ENCODE measurements around the gene CLIP2. TPM values are rescaled to one million over a fixed set of nuclear protein-coding genes. Genes with fewer than 3 reads are reported as not detected.

The CLIP2 gene
- total and polyA plus RNA-seq, 2 of the 8 experiments (the other 6 are each of a cell fraction or from before 2014, with no cell fraction given), result 8.3 to 41.5 TPM

GRCh38 chr7:74271742-74272141, 17.5 kb upstream of the CLIP2 start (continued):
- TF ChIP-seq, protein P1, sequence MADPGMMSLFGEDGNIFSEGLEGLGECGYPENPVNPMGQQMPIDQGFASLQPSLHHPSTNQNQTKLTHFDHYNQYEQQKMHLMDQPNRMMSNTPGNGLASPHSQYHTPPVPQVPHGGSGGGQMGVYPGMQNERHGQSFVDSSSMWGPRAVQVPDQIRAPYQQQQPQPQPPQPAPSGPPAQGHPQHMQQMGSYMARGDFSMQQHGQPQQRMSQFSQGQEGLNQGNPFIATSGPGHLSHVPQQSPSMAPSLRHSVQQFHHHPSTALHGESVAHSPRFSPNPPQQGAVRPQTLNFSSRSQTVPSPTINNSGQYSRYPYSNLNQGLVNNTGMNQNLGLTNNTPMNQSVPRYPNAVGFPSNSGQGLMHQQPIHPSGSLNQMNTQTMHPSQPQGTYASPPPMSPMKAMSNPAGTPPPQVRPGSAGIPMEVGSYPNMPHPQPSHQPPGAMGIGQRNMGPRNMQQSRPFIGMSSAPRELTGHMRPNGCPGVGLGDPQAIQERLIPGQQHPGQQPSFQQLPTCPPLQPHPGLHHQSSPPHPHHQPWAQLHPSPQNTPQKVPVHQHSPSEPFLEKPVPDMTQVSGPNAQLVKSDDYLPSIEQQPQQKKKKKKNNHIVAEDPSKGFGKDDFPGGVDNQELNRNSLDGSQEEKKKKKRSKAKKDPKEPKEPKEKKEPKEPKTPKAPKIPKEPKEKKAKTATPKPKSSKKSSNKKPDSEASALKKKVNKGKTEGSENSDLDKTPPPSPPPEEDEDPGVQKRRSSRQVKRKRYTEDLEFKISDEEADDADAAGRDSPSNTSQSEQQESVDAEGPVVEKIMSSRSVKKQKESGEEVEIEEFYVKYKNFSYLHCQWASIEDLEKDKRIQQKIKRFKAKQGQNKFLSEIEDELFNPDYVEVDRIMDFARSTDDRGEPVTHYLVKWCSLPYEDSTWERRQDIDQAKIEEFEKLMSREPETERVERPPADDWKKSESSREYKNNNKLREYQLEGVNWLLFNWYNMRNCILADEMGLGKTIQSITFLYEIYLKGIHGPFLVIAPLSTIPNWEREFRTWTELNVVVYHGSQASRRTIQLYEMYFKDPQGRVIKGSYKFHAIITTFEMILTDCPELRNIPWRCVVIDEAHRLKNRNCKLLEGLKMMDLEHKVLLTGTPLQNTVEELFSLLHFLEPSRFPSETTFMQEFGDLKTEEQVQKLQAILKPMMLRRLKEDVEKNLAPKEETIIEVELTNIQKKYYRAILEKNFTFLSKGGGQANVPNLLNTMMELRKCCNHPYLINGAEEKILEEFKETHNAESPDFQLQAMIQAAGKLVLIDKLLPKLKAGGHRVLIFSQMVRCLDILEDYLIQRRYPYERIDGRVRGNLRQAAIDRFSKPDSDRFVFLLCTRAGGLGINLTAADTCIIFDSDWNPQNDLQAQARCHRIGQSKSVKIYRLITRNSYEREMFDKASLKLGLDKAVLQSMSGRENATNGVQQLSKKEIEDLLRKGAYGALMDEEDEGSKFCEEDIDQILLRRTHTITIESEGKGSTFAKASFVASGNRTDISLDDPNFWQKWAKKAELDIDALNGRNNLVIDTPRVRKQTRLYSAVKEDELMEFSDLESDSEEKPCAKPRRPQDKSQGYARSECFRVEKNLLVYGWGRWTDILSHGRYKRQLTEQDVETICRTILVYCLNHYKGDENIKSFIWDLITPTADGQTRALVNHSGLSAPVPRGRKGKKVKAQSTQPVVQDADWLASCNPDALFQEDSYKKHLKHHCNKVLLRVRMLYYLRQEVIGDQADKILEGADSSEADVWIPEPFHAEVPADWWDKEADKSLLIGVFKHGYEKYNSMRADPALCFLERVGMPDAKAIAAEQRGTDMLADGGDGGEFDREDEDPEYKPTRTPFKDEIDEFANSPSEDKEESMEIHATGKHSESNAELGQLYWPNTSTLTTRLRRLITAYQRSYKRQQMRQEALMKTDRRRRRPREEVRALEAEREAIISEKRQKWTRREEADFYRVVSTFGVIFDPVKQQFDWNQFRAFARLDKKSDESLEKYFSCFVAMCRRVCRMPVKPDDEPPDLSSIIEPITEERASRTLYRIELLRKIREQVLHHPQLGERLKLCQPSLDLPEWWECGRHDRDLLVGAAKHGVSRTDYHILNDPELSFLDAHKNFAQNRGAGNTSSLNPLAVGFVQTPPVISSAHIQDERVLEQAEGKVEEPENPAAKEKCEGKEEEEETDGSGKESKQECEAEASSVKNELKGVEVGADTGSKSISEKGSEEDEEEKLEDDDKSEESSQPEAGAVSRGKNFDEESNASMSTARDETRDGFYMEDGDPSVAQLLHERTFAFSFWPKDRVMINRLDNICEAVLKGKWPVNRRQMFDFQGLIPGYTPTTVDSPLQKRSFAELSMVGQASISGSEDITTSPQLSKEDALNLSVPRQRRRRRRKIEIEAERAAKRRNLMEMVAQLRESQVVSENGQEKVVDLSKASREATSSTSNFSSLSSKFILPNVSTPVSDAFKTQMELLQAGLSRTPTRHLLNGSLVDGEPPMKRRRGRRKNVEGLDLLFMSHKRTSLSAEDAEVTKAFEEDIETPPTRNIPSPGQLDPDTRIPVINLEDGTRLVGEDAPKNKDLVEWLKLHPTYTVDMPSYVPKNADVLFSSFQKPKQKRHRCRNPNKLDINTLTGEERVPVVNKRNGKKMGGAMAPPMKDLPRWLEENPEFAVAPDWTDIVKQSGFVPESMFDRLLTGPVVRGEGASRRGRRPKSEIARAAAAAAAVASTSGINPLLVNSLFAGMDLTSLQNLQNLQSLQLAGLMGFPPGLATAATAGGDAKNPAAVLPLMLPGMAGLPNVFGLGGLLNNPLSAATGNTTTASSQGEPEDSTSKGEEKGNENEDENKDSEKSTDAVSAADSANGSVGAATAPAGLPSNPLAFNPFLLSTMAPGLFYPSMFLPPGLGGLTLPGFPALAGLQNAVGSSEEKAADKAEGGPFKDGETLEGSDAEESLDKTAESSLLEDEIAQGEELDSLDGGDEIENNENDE (IDR thresholded peaks at IDR 0.05; ENCODE audit: insufficient replicate concordance, low read length), result no peak
- TF ChIP-seq E2F6 (IDR thresholded peaks at IDR 0.05) (no peak), TAF1 (IDR thresholded peaks at IDR 0.05; ENCODE audit: low read depth, low read length) (no peak), TAF7 (optimal IDR thresholded peaks at IDR 0.05; ENCODE audit: borderline replicate concordance, low read depth, low read length) (no peak), CBX8 (IDR thresholded peaks at IDR 0.05; ENCODE audit: borderline replicate concordance, low read depth, low read length) (no peak), RAD21 (IDR thresholded peaks at IDR 0.05 in 1 of 2, conservative IDR thresholded peaks at IDR 0.05 in 1 of 2; ENCODE audit: low read depth in 2 of 2, low read length in 2 of 2) (no peak)
